ENCODE results near the gene RXFP2. TPM values are rescaled to one million over a fixed set of nuclear protein-coding genes. Genes with fewer than 3 reads are reported as not detected.

Gene RXFP2
- total RNA-seq, 1 experiment from 2014 or later = not detected

DNA sequence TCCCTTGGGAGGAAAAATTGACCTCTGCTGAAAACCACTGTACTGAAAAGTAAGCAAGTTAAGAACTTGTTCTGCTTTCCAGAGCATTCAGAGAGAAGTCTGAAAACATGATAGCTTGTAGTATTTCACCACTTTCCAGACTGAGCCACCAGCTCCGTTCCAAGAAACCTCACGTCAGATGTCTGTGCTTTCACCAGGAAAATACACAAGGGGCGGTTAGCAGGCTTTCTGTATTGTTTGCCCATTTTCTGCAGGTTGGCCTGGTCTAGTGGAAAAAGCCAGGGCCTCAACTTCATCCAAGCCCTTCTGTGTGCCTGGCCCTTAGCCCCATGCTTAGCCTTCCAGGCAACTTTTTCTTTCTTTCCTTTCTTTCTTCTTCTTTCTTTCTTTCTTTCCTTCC, 36.4 kb downstream of the RXFP2 start:
- Histone ChIP-seq H3K4me1 (ENCODE audit: insufficient read depth, low read length, poor library complexity, severe bottlenecking) (no peaks in the 10 kb centered on the region), H3K27ac (ENCODE audit: low read depth, low read length, poor library complexity, severe bottlenecking) (no peak overlapping the region), H3K27me3 (replicated peaks; ENCODE audit: insufficient read depth, low read depth, low read length, poor library complexity) (no peaks in the 10 kb centered on the region), H3K36me3 (ENCODE audit: insufficient read depth, low read length, poor library complexity, severe bottlenecking) (no peaks in the 10 kb centered on the region), H3K4me3 (ENCODE audit: low read depth, low read length, poor library complexity, severe bottlenecking) (no peak overlapping the region), H3K9me3 (ENCODE audit: low read depth, low read length, poor library complexity, severe bottlenecking) (no peaks in the 10 kb centered on the region)
- TF ChIP-seq EZH2 (IDR thresholded peaks at IDR 0.05; ENCODE audit: borderline replicate concordance, low read depth, low read length, poor library complexity, severe bottlenecking) = no peak
- TF ChIP-seq, protein P1, sequence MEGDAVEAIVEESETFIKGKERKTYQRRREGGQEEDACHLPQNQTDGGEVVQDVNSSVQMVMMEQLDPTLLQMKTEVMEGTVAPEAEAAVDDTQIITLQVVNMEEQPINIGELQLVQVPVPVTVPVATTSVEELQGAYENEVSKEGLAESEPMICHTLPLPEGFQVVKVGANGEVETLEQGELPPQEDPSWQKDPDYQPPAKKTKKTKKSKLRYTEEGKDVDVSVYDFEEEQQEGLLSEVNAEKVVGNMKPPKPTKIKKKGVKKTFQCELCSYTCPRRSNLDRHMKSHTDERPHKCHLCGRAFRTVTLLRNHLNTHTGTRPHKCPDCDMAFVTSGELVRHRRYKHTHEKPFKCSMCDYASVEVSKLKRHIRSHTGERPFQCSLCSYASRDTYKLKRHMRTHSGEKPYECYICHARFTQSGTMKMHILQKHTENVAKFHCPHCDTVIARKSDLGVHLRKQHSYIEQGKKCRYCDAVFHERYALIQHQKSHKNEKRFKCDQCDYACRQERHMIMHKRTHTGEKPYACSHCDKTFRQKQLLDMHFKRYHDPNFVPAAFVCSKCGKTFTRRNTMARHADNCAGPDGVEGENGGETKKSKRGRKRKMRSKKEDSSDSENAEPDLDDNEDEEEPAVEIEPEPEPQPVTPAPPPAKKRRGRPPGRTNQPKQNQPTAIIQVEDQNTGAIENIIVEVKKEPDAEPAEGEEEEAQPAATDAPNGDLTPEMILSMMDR (conservative IDR thresholded peaks at IDR 0.05; ENCODE audit: low read depth, low read length) = no peak
- DNase-seq (ENCODE audit: low spot score) = no peak
- intact Hi-C loops (cut with micrococcal nuclease; ENCODE audit: unreplicated experiment) = no loop called here
- no TSS peak for BruUV-seq (replicated peaks)
- ChIA-PET POLR2A (ENCODE audit: low non-redundant PET) (no interaction called here), CTCF (no interaction called here)

DNA sequence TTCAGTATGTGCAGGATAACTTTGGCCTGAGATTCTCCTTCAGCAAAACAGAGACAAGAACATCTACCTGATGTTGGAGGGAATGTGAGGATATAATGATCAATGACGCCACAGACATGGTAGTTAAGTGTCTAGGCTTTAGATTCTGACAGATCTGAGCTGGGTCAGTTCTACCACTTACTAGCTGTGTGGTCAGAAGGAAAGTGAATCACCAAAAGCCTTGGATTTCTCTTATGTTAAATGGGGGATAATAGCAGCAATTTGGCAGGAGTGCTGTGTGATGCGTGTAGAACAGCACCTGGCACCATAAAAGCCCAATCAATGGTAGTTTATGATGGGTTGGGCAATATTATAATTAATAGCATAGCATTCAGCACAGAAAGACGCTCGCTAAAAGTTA, 41.7 kb downstream of the RXFP2 start:
- Histone ChIP-seq H3K9me3 (ENCODE audit: low read depth, low read length, poor library complexity, severe bottlenecking) (no peaks in the 10 kb centered on the region), H3K4me1 (ENCODE audit: insufficient read depth, low read length, poor library complexity, severe bottlenecking) (no peaks in the 10 kb centered on the region), H3K27me3 (replicated peaks; ENCODE audit: insufficient read depth, low read depth, low read length, poor library complexity) (no peaks in the 10 kb centered on the region), H3K4me3 (ENCODE audit: low read depth, low read length, poor library complexity, severe bottlenecking) (no peak overlapping the region), H3K27ac (ENCODE audit: low read depth, low read length, poor library complexity, severe bottlenecking) (no peak overlapping the region), H3K36me3 (ENCODE audit: insufficient read depth, low read length, poor library complexity, severe bottlenecking) (no peaks in the 10 kb centered on the region)
- ChIA-PET POLR2A (ENCODE audit: low non-redundant PET) (no interaction called here), CTCF (no interaction called here)
- TF ChIP-seq EZH2 (IDR thresholded peaks at IDR 0.05; ENCODE audit: borderline replicate concordance, low read depth, low read length, poor library complexity, severe bottlenecking) = no peak
- TF ChIP-seq, protein P1 (conservative IDR thresholded peaks at IDR 0.05; ENCODE audit: low read depth, low read length) = no peak
- no peak for DNase-seq (ENCODE audit: low spot score)
- BruUV-seq (replicated peaks) = no TSS peak
- intact Hi-C loops (cut with micrococcal nuclease; ENCODE audit: unreplicated experiment) = no loop called here

DNA sequence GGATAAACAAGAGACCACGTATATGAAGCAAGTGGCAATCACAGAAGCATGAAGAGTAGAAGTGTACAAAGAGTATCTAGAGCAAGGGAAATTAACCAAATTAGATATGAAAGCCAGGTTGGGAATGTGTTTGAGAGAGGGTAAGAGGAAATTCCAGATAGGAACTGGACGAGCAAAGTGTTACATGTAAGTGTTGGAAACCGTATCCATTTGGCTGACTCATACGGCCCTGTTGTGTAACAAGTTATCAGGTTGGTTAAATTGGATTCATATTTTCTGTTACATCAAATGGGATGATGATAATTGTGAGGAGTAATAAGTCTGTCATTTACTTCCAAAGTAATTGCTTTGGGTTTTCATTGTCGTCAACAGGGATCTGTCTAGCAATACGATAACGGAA, 46.7 kb downstream of the RXFP2 start:
- no peaks in the 10 kb centered on the region for H3K36me3 ChIP-seq (ENCODE audit: insufficient read depth, low read length, poor library complexity, severe bottlenecking)
- ChIA-PET CTCF (no interaction called here), POLR2A (ENCODE audit: low non-redundant PET) (interaction anchor here (0.6 kb wide), 1 partner anchor 21 kb away, joined by 3 read pairs; no protein-coding TSS in a partner anchor)
- no peaks in the 10 kb centered on the region for H3K27me3 ChIP-seq (replicated peaks; ENCODE audit: insufficient read depth, low read depth, low read length, poor library complexity)
- intact Hi-C loops (cut with micrococcal nuclease; ENCODE audit: unreplicated experiment) = no loop called here
- BruUV-seq (replicated peaks) = no TSS peak
- DNase-seq (ENCODE audit: low spot score) = no peak
- H3K4me3 ChIP-seq (ENCODE audit: low read depth, low read length, poor library complexity, severe bottlenecking) = no peak overlapping the region
- no peaks in the 10 kb centered on the region for H3K9me3 ChIP-seq (ENCODE audit: low read depth, low read length, poor library complexity, severe bottlenecking)
- TF ChIP-seq, protein P1 (conservative IDR thresholded peaks at IDR 0.05; ENCODE audit: low read depth, low read length) = no peak
- TF ChIP-seq EZH2 (IDR thresholded peaks at IDR 0.05; ENCODE audit: borderline replicate concordance, low read depth, low read length, poor library complexity, severe bottlenecking) = no peak
- H3K4me1 ChIP-seq (ENCODE audit: insufficient read depth, low read length, poor library complexity, severe bottlenecking) = no peaks in the 10 kb centered on the region
- no peak overlapping the region for H3K27ac ChIP-seq (ENCODE audit: low read depth, low read length, poor library complexity, severe bottlenecking)
